GM20000 (cell line): ENCODE results near the gene MGAM2.

Source experiments
- DNase-seq: peaks from one replicate; pipeline ENCODE4 v3.0.0; 2012; ENCODE audit warnings: low spot score
- TF ChIP-seq, protein P1 (sequence below): IDR thresholded peaks from 2 replicates; pipeline ENCODE4 v1.5.1; 2012; ENCODE audit warnings: mild to moderate bottlenecking, control low read depth; ENCODE audit errors: extremely low read depth, missing control alignments

The MGAM2 gene

DNA sequence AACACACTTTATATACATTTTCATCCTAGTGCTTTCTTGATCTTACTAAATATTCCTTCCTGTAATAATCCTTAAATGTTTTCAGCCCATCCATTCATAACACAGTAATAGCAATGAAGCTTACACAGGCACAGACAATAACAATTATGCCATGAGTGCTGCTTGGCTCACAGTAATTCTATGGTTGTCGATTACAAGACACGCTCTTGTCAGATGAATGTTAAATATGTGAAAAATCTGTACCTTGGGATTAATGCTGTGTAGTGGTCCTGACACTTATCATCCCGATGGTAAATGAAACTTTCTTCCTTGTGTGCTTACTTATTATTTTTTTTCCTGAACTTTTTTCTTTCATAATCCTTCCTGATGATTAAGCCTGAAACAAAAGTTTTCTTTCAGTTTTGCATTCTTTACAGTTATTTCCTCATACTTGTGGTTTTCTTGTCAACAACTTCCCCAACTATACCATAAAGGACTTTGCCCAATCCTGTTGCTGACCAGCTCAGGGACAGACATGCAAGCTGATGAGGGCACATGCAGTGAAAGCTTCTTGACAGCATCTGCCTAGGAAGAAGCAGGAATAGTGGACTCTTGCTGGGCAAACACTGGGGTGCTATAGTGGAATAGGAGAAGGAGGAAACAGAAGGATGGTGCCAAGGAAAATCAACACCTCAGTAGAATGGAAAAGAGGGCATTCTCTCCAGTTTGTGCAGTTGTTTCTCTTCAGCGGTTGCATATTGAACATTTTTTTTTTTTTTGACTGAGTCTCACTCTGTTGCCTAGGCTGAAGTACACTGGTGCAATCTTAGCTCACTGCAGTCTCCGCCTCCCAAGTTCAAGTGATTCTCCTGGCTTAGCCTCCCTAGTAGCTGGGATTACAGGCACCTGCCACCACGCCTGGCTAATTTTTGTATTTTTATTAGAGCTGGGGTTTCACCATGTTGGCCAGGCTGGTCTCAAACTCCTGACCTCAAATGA lies 6.7 kb upstream of the MGAM2 start:
- DNase-seq = no peak
- TF ChIP-seq, protein P1, sequence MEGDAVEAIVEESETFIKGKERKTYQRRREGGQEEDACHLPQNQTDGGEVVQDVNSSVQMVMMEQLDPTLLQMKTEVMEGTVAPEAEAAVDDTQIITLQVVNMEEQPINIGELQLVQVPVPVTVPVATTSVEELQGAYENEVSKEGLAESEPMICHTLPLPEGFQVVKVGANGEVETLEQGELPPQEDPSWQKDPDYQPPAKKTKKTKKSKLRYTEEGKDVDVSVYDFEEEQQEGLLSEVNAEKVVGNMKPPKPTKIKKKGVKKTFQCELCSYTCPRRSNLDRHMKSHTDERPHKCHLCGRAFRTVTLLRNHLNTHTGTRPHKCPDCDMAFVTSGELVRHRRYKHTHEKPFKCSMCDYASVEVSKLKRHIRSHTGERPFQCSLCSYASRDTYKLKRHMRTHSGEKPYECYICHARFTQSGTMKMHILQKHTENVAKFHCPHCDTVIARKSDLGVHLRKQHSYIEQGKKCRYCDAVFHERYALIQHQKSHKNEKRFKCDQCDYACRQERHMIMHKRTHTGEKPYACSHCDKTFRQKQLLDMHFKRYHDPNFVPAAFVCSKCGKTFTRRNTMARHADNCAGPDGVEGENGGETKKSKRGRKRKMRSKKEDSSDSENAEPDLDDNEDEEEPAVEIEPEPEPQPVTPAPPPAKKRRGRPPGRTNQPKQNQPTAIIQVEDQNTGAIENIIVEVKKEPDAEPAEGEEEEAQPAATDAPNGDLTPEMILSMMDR = no peak

DNA sequence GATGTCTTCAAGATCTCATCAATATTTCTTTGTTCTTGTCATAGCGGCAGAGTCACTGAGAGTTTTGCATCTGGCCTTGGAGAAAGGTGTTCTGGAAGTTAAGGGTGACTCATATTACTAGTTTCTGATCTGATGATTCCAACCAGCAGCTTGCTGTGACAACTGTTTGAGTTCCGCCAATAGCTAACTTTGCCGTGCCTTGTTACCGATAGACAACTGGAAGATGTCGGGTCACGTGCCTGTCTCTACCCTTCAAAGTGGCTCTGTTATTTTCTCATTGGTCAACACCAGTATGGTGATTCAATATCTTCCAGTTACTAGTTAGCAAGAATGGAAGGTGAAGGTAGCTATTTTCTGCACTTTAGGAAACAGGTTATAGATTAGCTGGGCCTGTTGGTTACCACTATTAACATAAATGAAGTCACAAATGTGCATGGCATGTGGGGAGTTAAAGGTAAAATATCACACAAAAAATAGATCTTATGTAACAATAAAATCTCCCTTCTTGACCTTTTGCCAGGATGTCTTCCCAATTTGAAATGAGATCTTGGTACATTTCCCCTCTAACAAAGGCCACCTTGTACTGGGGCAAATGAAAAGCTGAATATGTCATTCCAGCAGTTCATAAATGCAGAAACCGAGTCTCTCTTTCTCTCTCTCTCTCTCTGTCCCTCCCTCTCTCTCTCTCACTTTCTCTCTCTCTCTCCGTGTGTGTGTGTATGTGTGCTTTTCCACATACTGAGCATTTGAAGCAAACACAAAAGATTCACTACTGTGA lies 2.6 kb upstream of the MGAM2 start:
- no peak for DNase-seq
- TF ChIP-seq, protein P1 = no peak

DNA sequence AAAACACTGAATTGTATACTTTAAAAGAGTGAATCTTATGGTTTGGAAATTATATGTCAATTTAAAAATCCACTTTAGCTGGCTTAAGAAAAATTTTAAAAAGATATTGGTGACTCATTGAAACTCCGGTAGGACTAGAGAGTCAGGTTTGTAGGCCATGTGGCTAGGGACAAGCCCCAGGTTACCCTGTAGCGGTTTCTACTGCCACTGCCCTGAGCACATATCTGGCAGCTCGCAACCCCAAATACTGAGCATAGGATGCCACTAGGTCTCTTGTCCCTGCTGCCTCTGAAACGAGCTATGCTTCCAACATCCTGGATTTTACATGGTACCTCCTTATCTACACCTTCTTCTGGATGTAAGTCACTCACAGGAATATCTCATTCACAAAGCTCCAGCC lies 1.4 kb upstream of the MGAM2 start:
- TF ChIP-seq, protein P1 = no peak

DNA sequence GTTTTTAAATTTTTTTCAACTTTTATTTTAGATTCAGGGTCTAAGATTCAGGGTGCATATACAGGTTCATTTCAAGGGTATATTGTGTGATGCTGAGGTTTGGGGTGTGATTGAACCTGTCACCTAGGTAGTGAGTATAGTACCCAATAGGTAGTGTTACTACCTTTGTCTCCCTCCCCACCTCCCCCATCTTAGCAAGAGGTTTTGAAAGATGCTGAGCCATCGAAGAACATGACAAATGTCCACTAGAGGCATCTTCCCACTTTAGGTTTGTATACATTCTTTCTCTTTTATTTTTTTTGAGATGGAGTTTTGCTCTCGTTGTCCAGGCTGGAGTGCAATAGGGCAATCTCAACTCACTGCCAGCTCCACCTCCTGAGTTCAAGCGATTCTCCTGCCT lies 880 bp upstream of the MGAM2 start:
- TF ChIP-seq, protein P1 = no peak
- DNase-seq = no peak

More for the DNA sequence above, 1.4 kb upstream of the MGAM2 start:
- DNase-seq = no peak

DNA sequence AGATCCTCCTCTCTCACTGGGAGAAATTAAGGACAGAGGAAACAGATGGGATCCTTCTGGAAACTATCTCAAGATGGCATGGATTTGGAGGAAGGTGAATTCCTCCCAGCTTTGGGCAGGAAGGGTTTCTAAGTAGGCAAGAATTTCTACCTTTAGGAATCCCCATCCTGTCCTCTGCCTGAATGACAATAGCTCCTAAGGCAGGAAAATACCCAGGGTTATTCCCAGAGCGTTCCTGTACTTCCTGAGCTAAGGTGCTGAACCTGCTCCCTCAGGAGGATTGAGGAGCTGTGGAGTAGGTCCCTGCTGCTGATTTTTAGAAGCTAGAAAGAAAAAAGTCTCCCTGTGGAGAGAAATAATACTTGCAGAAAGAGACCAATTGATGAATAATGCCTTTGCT lies 568 bp downstream of the MGAM2 start:
- DNase-seq = no peak
- TF ChIP-seq, protein P1 = no peak

DNA sequence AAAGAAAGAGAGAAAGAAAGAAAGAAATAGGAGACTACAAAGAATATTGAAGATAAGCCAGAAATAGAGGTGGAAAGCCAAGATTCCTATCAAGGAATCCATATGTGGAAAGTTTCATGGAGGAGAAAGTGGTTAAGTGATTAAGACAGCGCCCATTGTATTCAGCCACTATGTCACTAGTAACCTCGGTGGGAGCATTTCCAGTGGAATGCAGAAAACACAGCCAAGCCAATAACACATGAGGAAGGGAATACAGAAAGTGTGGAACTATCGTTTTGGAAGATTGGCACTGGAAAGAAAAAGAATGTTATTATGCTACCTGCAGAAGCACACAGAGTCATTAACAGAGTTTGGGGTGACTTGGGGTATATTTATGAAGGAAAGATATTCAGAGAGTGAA lies 2.7 kb downstream of the MGAM2 start:
- DNase-seq = no peak
- TF ChIP-seq, protein P1 = no peak

DNA sequence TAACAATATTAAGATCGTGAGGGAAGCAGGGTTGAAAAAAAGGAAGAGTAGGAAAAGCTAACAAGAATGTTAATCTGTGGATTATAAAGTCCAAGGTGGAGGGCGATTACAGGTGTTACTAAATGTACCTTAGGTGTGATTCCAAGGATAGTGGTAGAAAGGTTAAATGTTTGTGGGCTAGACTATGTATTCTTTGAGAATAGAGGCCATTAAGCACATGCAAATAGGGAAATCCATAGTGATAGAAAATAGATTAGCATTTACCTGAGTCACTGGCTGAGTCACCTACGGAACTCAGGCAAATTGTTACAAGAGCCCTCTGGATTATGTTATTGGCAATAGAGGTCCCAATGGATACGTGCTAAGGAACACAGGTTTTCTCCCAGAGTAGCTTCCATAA lies 9.0 kb downstream of the MGAM2 start:
- TF ChIP-seq, protein P1 = no peak

More for the DNA sequence above, 9.0 kb downstream of the MGAM2 start:
- DNase-seq = no peak
